OCI-LY7 (cell line): Measurements from ENCODE around the gene MID1. TPM values are rescaled to one million over a fixed set of nuclear protein-coding genes. Genes with fewer than 3 reads are reported as not detected.

Experiments used
- BruUV-seq: library from RNA; stranded (reverse); fragments of 400-500 nt; replicated peaks from 2 replicates; lab custom pipeline; 2021; lab: Mats Ljungman, UMichigan
- CTCF ChIA-PET: fragments of 300-600 bp; sonication (Branson Sonifier 250); formaldehyde crosslinking; loops from one replicate; lab custom pipeline; 2022; ENCODE audit warnings: antibody characterized with exemption; ENCODE audit not compliant: unreplicated experiment; lab: Charles Lee
- POLR2A ChIA-PET: fragments of 300-600 bp; sonication (Branson Sonifier 250); formaldehyde crosslinking; loops from one replicate; lab custom pipeline; 2022; ENCODE audit warnings: antibody characterized with exemption; lab: Charles Lee
- DNase-seq: peaks from one replicate; pipeline ENCODE4 v3.0.0-alpha.2; 2015; ENCODE audit warnings: low spot score
- H2AFZ ChIP-seq: fragments of 200-600 bp; sonication (generic), shearing (Covaris generic); 2 replicates; pipeline ENCODE4 v1.6.1; 2014; ENCODE audit warnings: mild to moderate bottlenecking, antibody characterized with exemption, low read length, moderate library complexity
- H3K27ac ChIP-seq: fragments of 200-600 bp; sonication (generic); 2 replicates; pipeline ENCODE4 v1.5.1; 2014; ENCODE audit warnings: mixed run types, low read depth, mild to moderate bottlenecking, moderate library complexity, low read length, inconsistent platforms; ENCODE audit not compliant: poor library complexity, severe bottlenecking
- H3K36me3 ChIP-seq: fragments of 200-600 bp; sonication (generic); 2 replicates; pipeline ENCODE4 v1.6.1; 2014; ENCODE audit warnings: mild to moderate bottlenecking, antibody characterized with exemption, low read length, moderate library complexity, mixed read lengths; ENCODE audit not compliant: insufficient read depth
- H3K4me1 ChIP-seq: fragments of 200-600 bp; sonication (generic); 2 replicates; pipeline ENCODE4 v1.5.1; 2014; ENCODE audit warnings: mild to moderate bottlenecking, low read length; ENCODE audit not compliant: insufficient read depth, poor library complexity, severe bottlenecking
- H3K4me2 ChIP-seq: fragments of 200-600 bp; sonication (generic); 2 replicates; pipeline ENCODE4 v1.6.1; 2014; ENCODE audit warnings: mild to moderate bottlenecking, low read length
- H3K4me3 ChIP-seq: fragments of 200-600 bp; sonication (generic); 2 replicates; pipeline ENCODE4 v1.5.1; 2014; ENCODE audit warnings: mild to moderate bottlenecking, low read depth, low read length; ENCODE audit not compliant: poor library complexity, severe bottlenecking
- H3K79me2 ChIP-seq: fragments of 200-600 bp; sonication (generic); 2 replicates; pipeline ENCODE4 v1.6.1; 2016; ENCODE audit warnings: low read depth, mild to moderate bottlenecking, low read length, moderate library complexity, mixed read lengths; ENCODE audit not compliant: insufficient read depth
- H3K9me2 ChIP-seq: fragments of 200-600 bp; sonication (generic); 2 replicates; pipeline ENCODE4 v1.6.1; 2016; ENCODE audit warnings: mild to moderate bottlenecking, low read length, mixed read lengths; ENCODE audit not compliant: insufficient read depth
- H3K9me3 ChIP-seq: fragments of 200-600 bp; sonication (generic); 2 replicates; pipeline ENCODE4 v1.6.1; 2014; ENCODE audit warnings: mild to moderate bottlenecking, mixed run types, low read length, mixed read lengths
- H4K20me1 ChIP-seq: fragments of 200-600 bp; sonication (generic); 2 replicates; pipeline ENCODE4 v1.6.1; 2014; ENCODE audit warnings: mild to moderate bottlenecking, antibody characterized with exemption, low read length, moderate library complexity, mixed read lengths; ENCODE audit not compliant: insufficient read depth
- CTCF ChIP-seq: fragments of 200-600 bp; sonication (generic); conservative IDR thresholded peaks from 2 replicates; pipeline ENCODE4 v1.5.1; 2014; ENCODE audit warnings: mild to moderate bottlenecking, antibody characterized with exemption, low read length, moderate library complexity, mixed read lengths
- EZH2phosphoT487 ChIP-seq: fragments of 200-600 bp; sonication (generic); IDR thresholded peaks from 2 replicates; pipeline ENCODE4 v1.6.1; 2018; ENCODE audit warnings: low read depth, borderline replicate concordance, mild to moderate bottlenecking, mixed run types, antibody characterized with exemption, low read length, moderate library complexity, mixed read lengths
- intact Hi-C: fragments of 100-400 bp; cut with micrococcal nuclease; formaldehyde crosslinking; loops from one replicate; pipeline ENCODE4 v1.10.0; 2022; ENCODE audit not compliant: unreplicated experiment
- total RNA-seq, 2 experiments: library from RNA; depleted of rRNA in 1 of 2; stranded (reverse); fragments of >200 nt in 1 of 2; shearing (Covaris generic) in 1 of 2; gene quantifications; 2 replicates each; pipeline ENCODE4 v1.2.3, GENCODE V29; 2014 to 2022

The MID1 gene
- total RNA-seq, 2 experiments from 2014 or later, result 0.76 to 1.0 TPM

DNA sequence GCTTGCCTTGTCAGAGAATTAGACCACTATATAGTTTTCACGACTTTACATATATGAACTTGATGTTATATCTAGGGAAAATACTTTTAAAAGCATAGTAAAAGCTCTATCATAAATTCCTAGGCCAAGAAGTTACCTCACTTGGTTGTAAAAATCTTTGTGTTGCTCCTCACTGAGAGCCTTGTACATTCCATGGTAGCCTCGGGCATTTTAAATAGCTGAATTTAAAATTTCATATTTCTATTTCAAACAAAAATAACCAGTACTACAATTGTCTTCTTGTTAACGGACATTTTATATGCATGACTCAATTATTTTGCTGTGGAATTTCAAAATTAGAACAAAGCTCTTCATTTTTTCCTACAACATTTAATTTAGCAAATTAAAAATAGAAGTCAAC lies 107.6 kb downstream of the MID1 start:
- no peak overlapping the region for H3K27ac ChIP-seq
- H3K4me3 ChIP-seq, result no peak overlapping the region
- no peaks in the 10 kb centered on the region for H3K9me3 ChIP-seq
- H3K9me2 ChIP-seq, result no peaks in the 10 kb centered on the region
- CTCF ChIA-PET, result no interaction called here
- no TSS peak for BruUV-seq
- no peak for DNase-seq
- POLR2A ChIA-PET, result no interaction called here
- H4K20me1 ChIP-seq, result no peaks in the 10 kb centered on the region
- H2AFZ ChIP-seq, result no peak overlapping the region
- H3K4me2 ChIP-seq, result no peak overlapping the region
- no peaks in the 10 kb centered on the region for H3K4me1 ChIP-seq
- no peaks in the 10 kb centered on the region for H3K79me2 ChIP-seq
- intact Hi-C loops, result no loop called here
- TF ChIP-seq EZH2phosphoT487, result no peak
- no peak for TF ChIP-seq CTCF
- no peaks in the 10 kb centered on the region for H3K36me3 ChIP-seq

- CTCF ChIA-PET, result no interaction called here
Observed at GRCh38 chrX:10512258-10512657, 108.1 kb downstream of the MID1 start.

More at GRCh38 chrX:10512258-10512657, 108.1 kb downstream of the MID1 start:
- Histone ChIP-seq H2AFZ (no peak overlapping the region), H3K4me2 (no peak overlapping the region), H3K9me2 (no peaks in the 10 kb centered on the region), H4K20me1 (no peaks in the 10 kb centered on the region), H3K79me2 (no peaks in the 10 kb centered on the region), H3K9me3 (no peaks in the 10 kb centered on the region), H3K4me1 (no peaks in the 10 kb centered on the region), H3K27ac (no peak overlapping the region), H3K36me3 (no peaks in the 10 kb centered on the region), H3K4me3 (no peak overlapping the region)
- BruUV-seq, result no TSS peak
- no peak for DNase-seq
- POLR2A ChIA-PET, result no interaction called here
- TF ChIP-seq CTCF, result no peak
- TF ChIP-seq EZH2phosphoT487, result no peak
- intact Hi-C loops, result no loop called here
